Colonic mucosa (tissue), 4 donors: Measurements from ENCODE around the gene TRIM9. TPM values are rescaled to one million over a fixed set of nuclear protein-coding genes. Genes with fewer than 3 reads are reported as not detected.

Source experiments
- DNase-seq: peaks from one replicate; pipeline ENCODE4 v3.0.0-alpha.2; 2020
- H3K27ac ChIP-seq: fragments of 200-600 bp; one replicate; pipeline ENCODE4 v1.8.0; 2021
- H3K27me3 ChIP-seq: fragments of 200-600 bp; one replicate; pipeline ENCODE4 v1.8.0; 2021
- H3K36me3 ChIP-seq: fragments of 200-600 bp; one replicate; pipeline ENCODE4 v1.8.0; 2021
- H3K4me1 ChIP-seq: fragments of 200-600 bp; one replicate; pipeline ENCODE4 v1.8.0; 2021; ENCODE audit warnings: mild to moderate bottlenecking
- H3K4me3 ChIP-seq: fragments of 200-600 bp; one replicate; pipeline ENCODE4 v1.8.0; 2021
- H3K9ac ChIP-seq, 2 donors: one replicate each; pipeline ENCODE4 v1.7.0; 2013; ENCODE audit warnings: control low read depth in 2 of 2, low read depth in 2 of 2, low read length in 2 of 2
- H3K9me3 ChIP-seq: fragments of 200-600 bp; one replicate; pipeline ENCODE4 v1.8.0; 2021
- CTCF ChIP-seq: fragments of 200-600 bp; IDR thresholded peaks from one replicate; pipeline ENCODE4 v1.8.0; 2022; ENCODE audit warnings: antibody characterized with exemption, mild to moderate bottlenecking
- intact Hi-C: fragments of 100-400 bp; cut with DNase I; formaldehyde crosslinking; loops from one replicate; pipeline ENCODE4 v1.14.1; 2022
- total RNA-seq, 2 donors: library from RNA; stranded (reverse); fragmentation: NEBNext Ultra II Directional in 1 of 2; extraction: Animal tissue kit (Norgen Biotek cat#: 25700) in 1 of 2; gene quantifications; one replicate each; pipeline ENCODE4 v1.2.1, GENCODE V29; 2021
- donor health status: healthy.
- donor health status: DM: no; HTN: no; CAD: no.
- donor health status: DM: no; HTN: no; CAD: no.

The TRIM9 gene
- total RNA-seq, 2 donors from 2014 or later = 0.49 to 0.66 TPM

GRCh38 chr14:50955373-50956043, 139.4 kb downstream of the TRIM9 start:
- Histone ChIP-seq H3K9me3 (no peaks in the 10 kb centered on the region), H3K36me3 (no peaks in the 10 kb centered on the region), H3K4me3 (no peak overlapping the region), H3K27me3 (no peaks in the 10 kb centered on the region), H3K4me1 (no peaks in the 10 kb centered on the region), H3K27ac (no peak overlapping the region), H3K9ac (no peak overlapping the region)
- intact Hi-C loops = no loop called here
- DNase-seq = peak; percentile 65
- TF ChIP-seq CTCF = peak; percentile 23

- H3K4me1 ChIP-seq = no peaks in the 10 kb centered on the region
- no peak overlapping the region for H3K4me3 ChIP-seq
- H3K27ac ChIP-seq = no peak overlapping the region
- H3K9ac ChIP-seq = no peak overlapping the region
- no peaks in the 10 kb centered on the region for H3K27me3 ChIP-seq
- no peaks in the 10 kb centered on the region for H3K36me3 ChIP-seq
- peak; percentile 49 for TF ChIP-seq CTCF
- no peaks in the 10 kb centered on the region for H3K9me3 ChIP-seq
- intact Hi-C loops = loop anchor here (5.0 kb wide), 1 partner anchor 267 kb away; no protein-coding TSS in a partner anchor
- DNase-seq = no peak
Observed at GRCh38 chr14:50954811-50955372, 140.0 kb downstream of the TRIM9 start.

GRCh38 chr14:50953502-50953901, 141.4 kb downstream of the TRIM9 start:
- TF ChIP-seq CTCF = no peak

GRCh38 chr14:50951032-50951431, 143.9 kb downstream of the TRIM9 start:
- Histone ChIP-seq H3K9me3 (no peaks in the 10 kb centered on the region), H3K4me3 (no peak overlapping the region), H3K9ac (no peak overlapping the region), H3K4me1 (no peaks in the 10 kb centered on the region), H3K36me3 (no peaks in the 10 kb centered on the region), H3K27me3 (no peaks in the 10 kb centered on the region), H3K27ac (no peak overlapping the region)
- intact Hi-C loops = loop anchor here (5.0 kb wide), 1 partner anchor 271 kb away; no protein-coding TSS in a partner anchor
- DNase-seq = no peak
- TF ChIP-seq CTCF = no peak

More at GRCh38 chr14:50953502-50953901, 141.4 kb downstream of the TRIM9 start:
- no peak overlapping the region for H3K27ac ChIP-seq
- DNase-seq = no peak
- no peaks in the 10 kb centered on the region for H3K27me3 ChIP-seq
- intact Hi-C loops = loop anchor here (5.0 kb wide), 1 partner anchor 269 kb away; no protein-coding TSS in a partner anchor
- no peaks in the 10 kb centered on the region for H3K9me3 ChIP-seq
- no peaks in the 10 kb centered on the region for H3K36me3 ChIP-seq
- H3K9ac ChIP-seq = no peak overlapping the region
- H3K4me1 ChIP-seq = no peaks in the 10 kb centered on the region
- H3K4me3 ChIP-seq = no peak overlapping the region

GRCh38 chr14:50948205-50948604, 146.7 kb downstream of the TRIM9 start:
- TF ChIP-seq CTCF = no peak
- no peak overlapping the region for H3K4me3 ChIP-seq
- H3K9ac ChIP-seq = no peak overlapping the region
- H3K9me3 ChIP-seq = no peaks in the 10 kb centered on the region
- no peaks in the 10 kb centered on the region for H3K27me3 ChIP-seq
- intact Hi-C loops = no loop called here
- H3K4me1 ChIP-seq = peaks cover 4% of the 10 kb centered on the region
- H3K27ac ChIP-seq = no peak overlapping the region
- no peaks in the 10 kb centered on the region for H3K36me3 ChIP-seq
- no peak for DNase-seq
